ENCODE data around the gene HLA-DPB1. TPM values are rescaled to one million over a fixed set of nuclear protein-coding genes. Genes with fewer than 3 reads are reported as not detected.

Gene HLA-DPB1
- total and polyA plus RNA-seq, 9 of the 15 experiments (the other 6 are each of a cell fraction or from before 2014, with no cell fraction given), result 0.07 to 1.2 (median 0.51) TPM

GRCh38 chr6:33091957-33092356 is 16.2 kb downstream of the HLA-DPB1 start (continued):
- TF ChIP-seq REST (IDR thresholded peaks at IDR 0.05; ENCODE audit: borderline replicate concordance), result peak; percentile 58; the same call in 1 of the 2 replicates
- TF ChIP-seq REST (CRISPR knock-in tag; IDR thresholded peaks at IDR 0.05; ENCODE audit: low read depth), result no peak
- TF ChIP-seq TEAD1 (CRISPR knock-in tag; IDR thresholded peaks at IDR 0.05), result 0 out of 4 replicates have a peak, but pooled peaks of 1 of the 2 experiments have one; percentile 19
- TF ChIP-seq CREM (IDR thresholded peaks at IDR 0.05; ENCODE audit: low read depth), result 0 out of 2 replicates have a peak, but pooled peaks have one; percentile 26
- 0 out of 2 replicates have a peak, but pooled peaks have one; percentile 15 for TF ChIP-seq MTA3 (IDR thresholded peaks at IDR 0.05; ENCODE audit: borderline replicate concordance)
- TF ChIP-seq RAD21 (CRISPR knock-in tag; conservative IDR thresholded peaks at IDR 0.05 in 1 of 2, IDR thresholded peaks at IDR 0.05 in 1 of 2), result peak in 1 of 2 experiments; percentile 62; a peak in 2 of 4 replicates
- no peak for TF ChIP-seq POU5F1 (IDR thresholded peaks at IDR 0.05; ENCODE audit: borderline replicate concordance, low read depth, low read length, partially characterized antibody)
- peak; percentile 78 for TF ChIP-seq SMC3 (conservative IDR thresholded peaks at IDR 0.05; ENCODE audit: insufficient read depth, low read depth, low read length)
- TF ChIP-seq, protein P1, sequence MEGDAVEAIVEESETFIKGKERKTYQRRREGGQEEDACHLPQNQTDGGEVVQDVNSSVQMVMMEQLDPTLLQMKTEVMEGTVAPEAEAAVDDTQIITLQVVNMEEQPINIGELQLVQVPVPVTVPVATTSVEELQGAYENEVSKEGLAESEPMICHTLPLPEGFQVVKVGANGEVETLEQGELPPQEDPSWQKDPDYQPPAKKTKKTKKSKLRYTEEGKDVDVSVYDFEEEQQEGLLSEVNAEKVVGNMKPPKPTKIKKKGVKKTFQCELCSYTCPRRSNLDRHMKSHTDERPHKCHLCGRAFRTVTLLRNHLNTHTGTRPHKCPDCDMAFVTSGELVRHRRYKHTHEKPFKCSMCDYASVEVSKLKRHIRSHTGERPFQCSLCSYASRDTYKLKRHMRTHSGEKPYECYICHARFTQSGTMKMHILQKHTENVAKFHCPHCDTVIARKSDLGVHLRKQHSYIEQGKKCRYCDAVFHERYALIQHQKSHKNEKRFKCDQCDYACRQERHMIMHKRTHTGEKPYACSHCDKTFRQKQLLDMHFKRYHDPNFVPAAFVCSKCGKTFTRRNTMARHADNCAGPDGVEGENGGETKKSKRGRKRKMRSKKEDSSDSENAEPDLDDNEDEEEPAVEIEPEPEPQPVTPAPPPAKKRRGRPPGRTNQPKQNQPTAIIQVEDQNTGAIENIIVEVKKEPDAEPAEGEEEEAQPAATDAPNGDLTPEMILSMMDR (IDR thresholded peaks at IDR 0.05 in 2 of 3, conservative IDR thresholded peaks at IDR 0.05 in 1 of 3; ENCODE audit: insufficient read depth in 2 of 3, low read depth in 1 of 3, low read length in 3 of 3), result peak; percentile 84 to 96 (median 90)
- TF ChIP-seq, protein P2, sequence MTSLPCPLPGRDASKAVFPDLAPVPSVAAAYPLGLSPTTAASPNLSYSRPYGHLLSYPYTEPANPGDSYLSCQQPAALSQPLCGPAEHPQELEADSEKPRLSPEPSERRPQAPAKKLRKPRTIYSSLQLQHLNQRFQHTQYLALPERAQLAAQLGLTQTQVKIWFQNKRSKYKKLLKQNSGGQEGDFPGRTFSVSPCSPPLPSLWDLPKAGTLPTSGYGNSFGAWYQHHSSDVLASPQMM (CRISPR knock-in tag; IDR thresholded peaks at IDR 0.05), result no peak
- peak in 1 of 3 experiments; percentile 19 for TF ChIP-seq YY1 (IDR thresholded peaks at IDR 0.05; ENCODE audit: borderline replicate concordance in 1 of 3, control insufficient read depth in 1 of 3, extremely low read depth in 1 of 3, insufficient read depth in 3 of 3, insufficient read length in 1 of 3, insufficient replicate concordance in 2 of 3, low read depth in 1 of 3, low read length in 2 of 3)
- no peak for TF ChIP-seq TGIF2 (CRISPR knock-in tag; IDR thresholded peaks at IDR 0.05)

Data from K562 (cell line).